Measurements from ENCODE around the gene BLOC1S1.
A peak's percentile ranks its signal among the peaks of the same experiment; 100 is the strongest.

BLOC1S1 gene

GRCh38 chr12:55733858-55734257, 18.0 kb downstream of the BLOC1S1 start:
- Histone ChIP-seq H3K4me3 (ENCODE audit: low read depth, low read length) (no peak overlapping the region), H3K27me3 (replicated peaks) (no peaks in the 10 kb centered on the region), H3K36me3 (replicated peaks) (no peaks in the 10 kb centered on the region), H3K27ac (no peak overlapping the region)
- in situ Hi-C loops (cut with HindIII; ENCODE audit: low pct_ligation_motif_present, low sequenced_read_pairs) = no loop called here
- no peak for DNase-seq
- TF ChIP-seq, protein P1, sequence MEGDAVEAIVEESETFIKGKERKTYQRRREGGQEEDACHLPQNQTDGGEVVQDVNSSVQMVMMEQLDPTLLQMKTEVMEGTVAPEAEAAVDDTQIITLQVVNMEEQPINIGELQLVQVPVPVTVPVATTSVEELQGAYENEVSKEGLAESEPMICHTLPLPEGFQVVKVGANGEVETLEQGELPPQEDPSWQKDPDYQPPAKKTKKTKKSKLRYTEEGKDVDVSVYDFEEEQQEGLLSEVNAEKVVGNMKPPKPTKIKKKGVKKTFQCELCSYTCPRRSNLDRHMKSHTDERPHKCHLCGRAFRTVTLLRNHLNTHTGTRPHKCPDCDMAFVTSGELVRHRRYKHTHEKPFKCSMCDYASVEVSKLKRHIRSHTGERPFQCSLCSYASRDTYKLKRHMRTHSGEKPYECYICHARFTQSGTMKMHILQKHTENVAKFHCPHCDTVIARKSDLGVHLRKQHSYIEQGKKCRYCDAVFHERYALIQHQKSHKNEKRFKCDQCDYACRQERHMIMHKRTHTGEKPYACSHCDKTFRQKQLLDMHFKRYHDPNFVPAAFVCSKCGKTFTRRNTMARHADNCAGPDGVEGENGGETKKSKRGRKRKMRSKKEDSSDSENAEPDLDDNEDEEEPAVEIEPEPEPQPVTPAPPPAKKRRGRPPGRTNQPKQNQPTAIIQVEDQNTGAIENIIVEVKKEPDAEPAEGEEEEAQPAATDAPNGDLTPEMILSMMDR (IDR thresholded peaks at IDR 0.05; ENCODE audit: low read depth, low read length, missing control alignments) = no peak

DNA sequence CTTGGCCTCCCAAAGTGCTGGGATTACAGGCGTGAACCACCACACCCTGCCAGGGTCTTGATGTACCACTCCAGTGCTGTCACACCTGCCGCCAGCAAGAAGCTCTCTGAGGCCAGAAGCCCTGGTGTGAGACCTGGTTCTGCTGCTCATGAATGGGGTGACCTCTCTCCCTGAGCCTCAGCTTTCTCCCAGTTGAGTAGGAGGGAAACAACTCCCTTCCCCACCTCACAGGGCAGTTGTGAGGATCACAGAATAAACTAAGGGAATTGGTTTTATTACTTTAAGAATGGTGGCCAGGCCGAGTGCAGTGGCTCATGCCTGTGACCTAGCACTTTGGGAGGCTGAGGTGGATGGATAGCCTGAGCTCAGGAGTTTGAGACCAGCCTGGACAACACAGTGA, 18.7 kb downstream of the BLOC1S1 start:
- TF ChIP-seq, protein P1 (IDR thresholded peaks at IDR 0.05; ENCODE audit: low read depth, low read length, missing control alignments) = no peak
- H3K27ac ChIP-seq = no peak overlapping the region
- H3K4me3 ChIP-seq (ENCODE audit: low read depth, low read length) = no peak overlapping the region
- H3K36me3 ChIP-seq (replicated peaks) = no peaks in the 10 kb centered on the region
- no peaks in the 10 kb centered on the region for H3K27me3 ChIP-seq (replicated peaks)
- in situ Hi-C loops (cut with HindIII; ENCODE audit: low pct_ligation_motif_present, low sequenced_read_pairs) = no loop called here
- no peak for DNase-seq

DNA sequence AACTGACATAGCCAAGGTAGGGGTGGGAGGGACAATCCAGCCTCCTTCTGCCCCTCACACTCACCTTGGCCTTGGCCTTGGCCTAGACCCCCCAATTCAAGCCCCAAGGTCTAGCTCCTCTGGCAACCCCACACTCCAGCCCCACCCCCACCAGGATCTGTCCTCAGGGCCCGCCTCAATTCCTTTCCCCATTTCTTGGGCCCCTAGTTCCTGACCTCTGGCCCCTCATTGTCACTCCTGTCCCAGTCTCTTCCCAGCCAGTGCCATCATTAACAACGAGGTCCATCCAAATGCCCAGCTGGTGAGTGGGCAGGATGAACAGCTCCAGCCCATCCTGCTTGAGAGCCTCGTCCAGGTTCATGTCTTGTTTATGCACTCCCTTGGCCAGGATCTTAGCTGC, 20.2 kb downstream of the BLOC1S1 start:
- no peak for DNase-seq
- H3K27me3 ChIP-seq (replicated peaks) = no peaks in the 10 kb centered on the region
- no peak overlapping the region for H3K27ac ChIP-seq
- in situ Hi-C loops (cut with HindIII; ENCODE audit: low pct_ligation_motif_present, low sequenced_read_pairs) = no loop called here
- H3K36me3 ChIP-seq (replicated peaks) = no peaks in the 10 kb centered on the region
- H3K4me3 ChIP-seq (ENCODE audit: low read depth, low read length) = no peak overlapping the region
- TF ChIP-seq, protein P1 (IDR thresholded peaks at IDR 0.05; ENCODE audit: low read depth, low read length, missing control alignments) = no peak

- TF ChIP-seq, protein P1 (IDR thresholded peaks at IDR 0.05; ENCODE audit: low read depth, low read length, missing control alignments) = peak; percentile 94
- Histone ChIP-seq H3K27ac (no peak overlapping the region), H3K4me3 (ENCODE audit: low read depth, low read length) (no peak overlapping the region), H3K36me3 (replicated peaks) (no peaks in the 10 kb centered on the region), H3K27me3 (replicated peaks) (no peaks in the 10 kb centered on the region)
- peak; percentile 66 for DNase-seq
- in situ Hi-C loops (cut with HindIII; ENCODE audit: low pct_ligation_motif_present, low sequenced_read_pairs) = no loop called here
Observed at GRCh38 chr12:55736780-55737580, 21.1 kb downstream of the BLOC1S1 start.

GRCh38 chr12:55737581-55738122, 21.8 kb downstream of the BLOC1S1 start:
- no peaks in the 10 kb centered on the region for H3K36me3 ChIP-seq (replicated peaks)
- no peak for DNase-seq
- TF ChIP-seq, protein P1 (IDR thresholded peaks at IDR 0.05; ENCODE audit: low read depth, low read length, missing control alignments) = no peak
- in situ Hi-C loops (cut with HindIII; ENCODE audit: low pct_ligation_motif_present, low sequenced_read_pairs) = no loop called here
- no peaks in the 10 kb centered on the region for H3K27me3 ChIP-seq (replicated peaks)
- no peak overlapping the region for H3K27ac ChIP-seq
- H3K4me3 ChIP-seq (ENCODE audit: low read depth, low read length) = peak overlapping the region; percentile 75

All from brain microvascular endothelial cell (primary cell).